22Rv1 (cell line): ENCODE measurements around the gene VTN.
A peak's percentile ranks its signal among the peaks of the same experiment; 100 is the strongest.

Source experiments
- H3K27ac ChIP-seq: fragments of 450-650 bp; 2 replicates; pipeline ENCODE4 v1.5.1; 2017
- CTCF ChIP-seq: fragments of 450-650 bp; IDR thresholded peaks from 2 replicates; pipeline ENCODE4 v1.5.1; 2017; ENCODE audit warnings: mild to moderate bottlenecking
- ZFX ChIP-seq: fragments of 450-650 bp; IDR thresholded peaks from 2 replicates; pipeline ENCODE4 v1.6.1; 2017; ENCODE audit warnings: antibody characterized with exemption, borderline replicate concordance

VTN gene

GRCh38 chr17:28334171-28334570 lies 35.9 kb downstream of the VTN start:
- TF ChIP-seq ZFX (no peak), CTCF (no peak)
- H3K27ac ChIP-seq: no peak overlapping the region

- H3K27ac ChIP-seq: no peak overlapping the region
Observed at GRCh38 chr17:28333083-28333746, 36.9 kb downstream of the VTN start.

GRCh38 chr17:28331891-28332420 lies 38.2 kb downstream of the VTN start:
- TF ChIP-seq ZFX (no peak), CTCF (no peak)
- H3K27ac ChIP-seq: no peak overlapping the region

More at GRCh38 chr17:28333083-28333746, 36.9 kb downstream of the VTN start:
- TF ChIP-seq ZFX: no peak
- no peak for TF ChIP-seq CTCF

GRCh38 chr17:28330671-28331070 lies 39.4 kb downstream of the VTN start:
- TF ChIP-seq ZFX: no peak
- no peak for TF ChIP-seq CTCF
- no peak overlapping the region for H3K27ac ChIP-seq

GRCh38 chr17:28328325-28328724 lies 41.8 kb downstream of the VTN start:
- H3K27ac ChIP-seq: peak overlapping the region; percentile 56; the same call in 1 of the 2 replicates
- no peak for TF ChIP-seq ZFX

- TF ChIP-seq ZFX (no peak), CTCF (no peak)
- peak overlapping the region; percentile 56; the same call in 1 of the 2 replicates for H3K27ac ChIP-seq
Observed at GRCh38 chr17:28327709-28328108, 42.4 kb downstream of the VTN start.

GRCh38 chr17:28327031-28327607 lies 43.0 kb downstream of the VTN start:
- TF ChIP-seq ZFX: no peak
- TF ChIP-seq CTCF: no peak
- peak overlapping the region; percentile 56 for H3K27ac ChIP-seq
